GM18867 (cell line): ENCODE results near the gene LRFN3.
A peak's percentile ranks its signal among the peaks of the same experiment; 100 is the strongest.
"Not testable (repeated sequence)": the region's sequence is repeated elsewhere in the genome, so short reads cannot be mapped to it uniquely, and the experiment has no call there.

ENCODE experiments used
- ATAC-seq: cut with Tn5 transposase; IDR thresholded peaks from one replicate; pipeline ENCODE4 v1.9.1; 2021; ENCODE audit warnings: mild to moderate bottlenecking, moderate library complexity; ENCODE audit not compliant: unreplicated experiment

Gene LRFN3

DNA sequence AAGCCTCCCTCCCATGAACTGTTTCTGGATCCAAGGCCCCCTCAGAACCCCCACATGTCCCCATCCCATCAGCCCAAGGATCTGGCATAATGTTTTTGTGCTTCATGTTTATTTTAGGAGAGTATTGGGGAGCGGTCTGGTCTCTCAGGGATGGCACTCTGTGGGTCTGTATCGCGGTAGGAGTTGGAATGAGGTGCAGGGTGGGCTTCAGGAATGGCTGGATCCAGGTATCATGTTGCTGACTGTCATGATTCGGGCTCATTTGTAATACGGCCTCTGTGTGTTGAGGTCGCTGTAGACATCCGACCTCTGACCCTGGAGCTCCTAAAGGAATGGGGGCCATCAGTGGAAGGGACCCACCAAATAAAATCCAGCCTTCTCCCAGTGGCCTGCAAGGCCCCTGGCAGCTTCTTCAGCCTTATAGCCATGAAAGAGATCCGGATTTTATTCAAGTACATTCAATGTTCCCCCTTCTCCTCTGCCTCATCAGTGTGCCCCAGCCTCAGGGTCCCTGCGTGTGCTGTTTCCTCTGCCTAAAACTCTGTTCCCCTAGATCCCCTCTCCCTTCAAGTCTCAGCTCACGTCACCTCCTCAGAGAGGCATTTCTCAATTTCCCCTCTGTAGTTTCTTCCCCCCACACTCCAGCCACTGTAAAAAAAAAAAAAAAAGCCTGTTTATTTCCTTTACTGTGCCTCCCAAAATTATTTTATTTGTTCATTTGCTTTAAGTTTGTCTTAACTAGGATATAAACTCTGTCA, 31.7 kb upstream of the LRFN3 start:
- no peak for ATAC-seq

DNA sequence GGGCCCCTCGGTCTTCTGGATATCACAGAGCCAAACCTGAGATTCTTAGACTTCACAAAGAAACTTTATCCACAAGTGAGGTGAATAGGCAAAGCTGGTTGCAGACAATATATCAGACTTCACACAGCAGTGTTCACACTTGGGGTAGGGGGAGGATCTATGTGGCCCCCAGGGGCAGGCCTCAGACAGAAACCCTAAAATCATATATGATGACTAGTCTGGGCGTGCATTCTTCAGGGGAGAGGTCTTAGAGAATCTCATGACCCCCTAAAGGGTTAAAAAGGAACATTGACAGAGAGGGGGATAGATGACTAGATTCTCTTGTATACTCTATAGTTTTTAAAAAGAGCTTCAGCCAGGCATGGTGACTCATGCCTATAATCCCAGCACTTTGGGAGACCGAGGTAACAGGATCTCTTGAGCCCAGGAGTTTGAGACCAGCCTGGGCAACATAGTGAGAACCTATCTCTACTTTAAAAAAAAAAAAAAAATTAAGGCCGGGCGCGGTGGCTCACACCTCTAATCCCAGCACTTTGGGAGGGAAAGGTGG, 30.9 kb upstream of the LRFN3 start:
- no peak for ATAC-seq

DNA sequence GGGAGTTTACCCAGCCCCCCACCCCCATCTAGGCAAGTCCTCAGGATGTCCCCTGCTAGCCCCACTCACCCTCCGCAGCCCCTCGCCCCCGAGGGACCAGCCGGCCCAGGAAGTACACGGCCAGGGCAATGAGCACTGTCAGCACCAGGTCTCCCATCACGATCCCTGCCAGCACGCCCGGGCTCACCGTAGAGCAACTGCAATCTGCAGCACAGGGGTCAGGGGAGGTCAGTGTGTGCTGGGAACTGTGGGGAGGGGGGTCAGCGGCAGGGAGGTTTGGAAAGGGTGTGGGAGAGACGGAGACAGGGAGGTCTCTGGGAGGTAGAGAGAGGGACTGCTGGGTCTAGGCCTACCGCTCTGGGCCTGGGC, 28.8 kb upstream of the LRFN3 start:
- no peak for ATAC-seq

DNA sequence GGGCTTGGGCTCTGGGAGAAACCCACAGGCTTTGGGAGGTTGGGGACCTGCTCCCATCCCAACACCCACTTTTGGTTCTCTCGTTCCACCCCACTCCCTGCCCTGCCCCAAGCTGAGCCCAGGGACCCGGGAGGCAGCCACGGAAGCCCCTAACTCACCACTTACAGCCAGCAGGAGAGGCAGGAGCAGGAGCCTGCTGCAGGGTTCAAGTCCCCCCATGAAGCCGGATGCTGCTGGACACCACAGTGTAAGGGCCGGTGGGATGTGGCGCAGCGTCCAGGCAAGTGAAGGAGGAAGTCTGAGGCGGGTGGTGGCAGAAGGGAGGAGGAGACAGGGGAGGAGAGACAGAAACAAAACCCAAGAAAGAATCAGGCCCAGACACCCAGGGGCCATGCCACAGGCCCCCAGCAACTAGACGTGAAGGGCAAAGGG, 28.1 kb upstream of the LRFN3 start, which contains the start of gene TYROBP:
Gene TYROBP (minus strand): TSS at position 286 of the 432 bp plus-strand sequence. CDS start 67 bp downstream, at position 219.
- no peak for ATAC-seq

DNA sequence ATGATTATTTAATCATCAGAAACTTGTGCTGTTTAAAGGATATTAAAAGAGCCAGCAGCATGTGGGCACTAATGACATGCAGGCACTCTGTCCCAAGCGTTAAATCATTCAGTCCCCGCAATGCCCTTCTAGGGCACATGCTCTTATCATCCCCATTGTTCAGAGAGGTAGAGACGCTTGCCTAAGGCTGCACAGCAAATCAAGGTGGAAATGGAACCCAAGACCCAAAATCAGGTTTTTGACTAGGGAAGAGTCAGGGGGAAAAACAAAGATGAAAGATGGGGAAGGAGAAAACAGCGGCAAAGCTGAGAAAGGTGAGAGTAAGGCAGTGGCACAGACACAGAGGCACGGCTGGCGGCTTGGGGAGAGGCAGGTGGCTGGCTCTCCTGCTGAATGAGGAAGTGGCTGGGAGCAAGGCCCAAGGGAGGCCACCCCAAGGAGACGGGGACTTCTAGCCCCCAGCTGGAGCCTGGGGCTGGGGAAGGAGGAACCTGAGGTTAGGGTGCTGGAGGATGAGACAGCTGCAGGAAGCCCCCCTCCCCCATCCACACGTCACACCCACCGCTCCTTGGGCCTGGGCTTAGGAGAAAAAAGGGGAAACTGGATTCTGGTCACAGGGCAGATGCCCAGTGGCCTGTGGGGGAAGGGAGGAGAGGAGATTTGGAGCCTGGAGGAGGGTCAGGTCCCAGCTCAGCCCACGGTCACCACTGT, 27.0 kb upstream of the LRFN3 start:
- ATAC-seq: no peak

DNA sequence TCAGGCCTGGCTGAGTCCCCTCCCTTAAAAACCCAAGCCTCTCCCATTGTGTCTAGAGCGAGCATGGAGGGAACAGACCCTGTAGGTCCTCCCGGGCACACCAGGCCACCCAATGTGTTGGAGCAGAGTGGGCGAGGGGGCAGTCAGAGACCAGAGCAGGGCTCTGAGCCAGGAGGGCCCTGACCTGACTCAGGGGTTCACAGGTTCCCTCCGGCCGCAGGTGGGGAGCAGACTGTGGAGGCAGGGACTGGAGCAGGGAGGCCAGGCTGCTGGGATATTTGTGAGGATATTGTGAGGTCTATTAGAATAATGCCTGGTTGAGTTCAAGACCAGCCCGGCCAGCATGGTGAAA, 26.5 kb upstream of the LRFN3 start:
- no peak for ATAC-seq

DNA sequence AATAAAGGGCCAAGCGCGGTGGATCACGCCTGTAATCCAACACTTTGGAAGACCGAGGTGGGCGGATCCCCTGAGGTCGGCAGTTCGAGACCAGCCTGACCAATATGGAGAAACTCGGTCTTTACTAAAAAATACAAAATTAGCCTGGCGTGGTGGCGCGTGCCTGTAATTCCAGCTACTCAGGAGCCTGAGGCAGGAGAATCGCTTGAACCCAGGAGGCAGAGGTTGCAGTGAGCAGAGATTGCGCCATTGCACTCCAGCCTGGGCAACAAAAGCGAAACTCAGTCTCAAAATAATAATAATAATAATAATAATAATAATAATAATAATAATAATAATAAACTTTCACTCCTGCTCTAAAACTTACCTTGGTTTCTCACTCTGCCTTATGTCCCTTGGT, 25.8 kb upstream of the LRFN3 start:
- ATAC-seq: not testable (repeated sequence)

DNA sequence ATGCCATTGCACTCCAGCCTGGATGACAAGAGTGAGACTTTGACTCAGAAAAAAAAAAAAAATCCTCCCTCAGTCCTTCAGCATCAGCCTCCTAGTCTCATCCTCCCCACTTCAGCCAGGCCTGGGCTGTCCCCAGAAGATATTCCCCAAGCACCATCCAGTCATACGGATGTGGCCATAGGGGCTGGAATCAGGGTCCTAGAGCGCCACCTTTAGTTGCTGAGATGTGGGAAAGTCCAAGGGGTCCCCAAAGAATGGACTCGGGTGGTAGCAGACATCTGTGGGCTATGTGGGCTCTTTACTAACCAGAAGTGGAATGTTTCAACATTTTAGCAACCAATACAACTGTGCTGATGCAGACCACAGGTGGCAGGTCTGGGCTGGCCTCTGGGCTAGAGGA, 25.0 kb upstream of the LRFN3 start:
- ATAC-seq: no peak

DNA sequence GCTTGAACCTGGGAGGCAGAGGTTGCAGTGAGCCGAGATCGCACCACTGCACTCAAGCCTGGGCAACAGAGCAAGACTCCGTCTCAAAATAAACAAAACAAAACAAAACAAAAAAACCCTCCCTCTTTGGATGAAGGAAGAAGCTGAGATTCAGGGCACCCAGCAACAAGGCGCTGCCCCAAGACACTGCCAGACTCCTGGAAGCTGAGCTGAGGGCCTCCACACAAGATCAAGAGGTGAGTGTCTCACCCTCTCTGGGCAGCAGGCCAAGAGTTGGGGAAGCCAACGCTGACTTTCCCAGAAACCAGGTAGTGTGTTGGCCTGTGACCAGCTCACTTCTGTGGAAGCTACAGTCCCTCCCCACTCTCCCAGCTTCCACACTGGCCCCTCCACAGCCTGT, 24.4 kb upstream of the LRFN3 start:
- no peak for ATAC-seq

DNA sequence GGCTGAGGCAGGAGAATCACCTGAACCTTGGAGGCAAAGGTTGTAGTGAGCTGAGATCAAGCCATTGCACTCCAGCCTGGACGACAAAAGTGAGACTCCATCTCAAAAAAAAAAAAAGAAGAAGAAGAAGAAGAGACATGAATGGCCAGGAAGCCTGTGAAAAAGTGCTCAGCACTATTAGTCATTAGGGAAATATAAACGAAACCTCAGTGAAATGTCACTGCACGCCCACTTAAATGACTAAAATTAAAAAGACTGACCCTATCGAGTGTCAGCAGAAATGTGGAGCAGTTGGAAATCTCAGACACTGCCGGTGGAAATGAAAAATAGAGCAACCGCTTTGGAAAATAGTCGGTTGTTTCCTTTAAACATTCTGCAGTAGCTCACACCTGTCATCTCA, 22.6 kb upstream of the LRFN3 start:
- ATAC-seq: no peak

DNA sequence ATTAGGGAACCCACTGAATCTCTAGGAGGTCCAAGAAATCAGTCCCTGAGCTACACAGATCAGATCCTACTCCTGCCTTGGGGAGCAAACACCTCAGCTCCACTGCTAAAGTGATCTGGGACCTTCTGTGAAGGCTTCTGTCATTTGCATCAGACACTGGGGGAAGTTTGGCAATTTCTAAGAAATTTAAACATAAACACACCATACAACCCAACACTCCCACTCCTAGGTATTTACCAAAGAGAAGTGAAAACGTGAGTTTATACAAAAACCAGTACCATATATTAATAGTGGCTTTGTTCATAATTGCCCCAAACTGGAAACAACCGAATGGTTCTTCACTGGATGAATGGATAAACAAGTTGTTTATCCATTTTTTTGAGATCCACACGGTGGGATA, 20.7 kb upstream of the LRFN3 start:
- ATAC-seq: no peak

DNA sequence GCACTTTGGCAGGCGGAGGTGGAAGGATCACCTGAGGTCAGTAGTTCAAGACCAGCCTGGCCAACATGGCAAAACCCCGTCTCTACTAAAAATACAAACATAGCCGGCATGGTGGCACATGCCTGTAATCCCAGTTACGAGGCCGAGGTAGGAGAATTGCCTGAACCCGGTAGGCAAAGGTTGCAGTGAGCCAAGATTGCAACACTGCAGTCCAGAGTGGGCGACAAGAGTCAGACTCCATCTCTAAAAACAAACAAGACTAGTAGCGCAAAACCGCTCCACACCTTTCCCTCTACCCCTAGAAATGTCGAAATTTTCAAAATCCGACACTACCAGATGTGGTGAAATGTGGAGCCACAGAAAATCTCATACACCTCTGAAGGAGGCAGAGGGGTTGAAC, 16.9 kb upstream of the LRFN3 start:
- no peak for ATAC-seq

DNA sequence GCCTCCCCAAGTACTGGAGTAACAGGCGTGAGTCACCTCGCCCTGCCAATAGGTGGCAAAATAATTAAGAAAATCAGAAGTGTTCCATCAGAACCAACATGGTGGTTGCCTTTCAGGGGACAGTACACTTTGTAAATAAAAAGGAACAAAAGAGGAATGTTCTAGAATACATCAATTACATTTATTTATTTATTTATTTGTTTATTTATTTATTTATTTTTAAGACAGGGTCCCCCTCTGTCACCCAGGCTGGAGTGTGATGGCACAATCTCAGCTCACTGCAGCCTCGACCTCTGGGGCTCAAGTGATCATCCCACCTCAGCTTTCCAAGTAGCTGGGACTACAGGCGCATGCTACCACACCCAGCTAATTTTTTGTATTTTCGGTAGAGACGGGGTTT, 15.2 kb upstream of the LRFN3 start:
- ATAC-seq: no peak

DNA sequence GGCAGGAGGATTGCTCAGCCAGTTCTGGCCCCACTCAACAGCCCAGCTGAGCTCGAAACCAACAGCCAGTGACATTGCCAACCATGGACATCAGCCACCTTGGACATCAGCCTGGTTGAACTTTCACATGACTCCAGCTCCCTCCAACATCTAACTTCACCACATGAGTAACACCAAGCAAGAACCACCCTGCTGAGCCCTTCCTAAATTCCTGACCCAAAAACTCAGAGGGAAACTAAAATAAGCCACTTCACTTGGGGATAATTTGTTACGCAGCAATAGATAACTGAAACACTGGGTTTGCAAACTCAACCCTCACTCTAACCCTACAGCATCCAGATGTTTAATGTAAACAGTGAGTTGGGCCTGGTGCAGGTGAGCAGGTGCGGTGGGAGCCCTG, 10.7 kb upstream of the LRFN3 start:
- ATAC-seq: no peak

DNA sequence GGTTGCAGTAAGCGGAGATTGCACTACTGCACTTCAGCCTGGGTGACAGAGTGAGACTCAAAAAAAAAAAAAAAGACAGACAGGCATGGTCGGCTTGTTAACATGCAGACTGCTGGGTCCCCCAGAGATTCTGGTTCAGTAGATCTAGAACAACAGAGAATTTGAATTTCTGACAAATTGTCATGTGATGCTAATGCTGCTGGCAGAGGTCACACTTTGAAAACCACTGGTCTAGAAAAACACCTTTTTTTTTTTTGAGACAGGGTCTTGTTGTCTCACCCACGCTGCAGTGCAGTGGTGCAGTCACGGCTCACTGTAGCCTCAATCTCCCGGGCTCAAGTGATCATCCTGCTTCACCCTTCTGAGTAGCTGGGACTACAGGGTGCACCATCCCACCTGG, 7.7 kb upstream of the LRFN3 start:
- no peak for ATAC-seq

DNA sequence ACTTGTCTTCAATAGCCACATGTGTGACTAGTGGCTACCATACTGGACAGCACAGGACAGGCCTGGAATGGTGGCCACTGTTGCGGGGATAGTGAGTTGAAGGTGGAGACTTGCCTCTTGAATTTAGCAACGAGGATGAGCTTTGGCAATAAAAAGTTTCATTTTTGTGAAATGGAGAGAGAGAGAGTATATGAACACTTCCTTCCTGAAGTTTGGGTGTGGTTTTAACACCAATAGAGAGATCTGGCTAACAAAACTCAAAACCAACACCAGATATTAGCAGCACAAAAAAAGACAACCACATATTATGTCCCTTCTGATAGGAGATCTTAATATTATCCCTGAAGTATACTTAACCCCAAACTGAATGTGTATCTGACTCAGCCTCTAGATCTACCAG, 6.3 kb upstream of the LRFN3 start:
- no peak for ATAC-seq

DNA sequence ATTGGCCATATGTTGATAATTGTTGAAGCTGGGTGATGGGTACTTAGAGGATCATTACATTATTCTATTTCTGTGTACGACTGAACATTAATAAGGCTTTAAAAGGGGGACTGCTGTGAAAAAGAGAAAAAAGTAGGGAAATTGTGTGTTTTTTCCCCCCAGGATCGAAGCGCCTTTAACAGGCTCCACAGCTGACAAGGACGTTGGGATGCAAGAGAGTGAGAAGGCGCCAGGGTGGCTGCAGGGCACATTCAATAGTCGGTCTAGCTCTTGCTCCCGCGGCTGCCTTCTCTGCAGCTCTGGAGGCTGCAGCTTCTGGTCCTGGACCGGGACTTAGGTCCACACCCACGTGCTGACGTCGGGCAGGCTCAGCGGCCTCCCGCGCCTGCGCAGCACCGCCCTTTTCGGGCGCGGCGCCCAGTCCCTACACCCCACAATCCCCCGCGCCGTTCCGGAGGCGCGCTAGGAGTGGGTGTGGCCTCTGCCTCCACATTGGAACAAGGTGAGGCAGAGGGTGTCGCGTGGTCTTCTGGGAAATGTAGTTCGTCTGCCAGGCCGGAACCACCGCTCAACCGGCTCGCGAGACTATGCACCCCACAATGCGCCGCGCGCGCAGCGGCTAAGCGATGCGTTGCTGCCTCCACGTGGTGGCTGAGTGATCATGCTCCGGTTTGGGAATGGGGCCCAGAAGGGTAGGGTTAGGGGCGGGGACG, 4.9 kb upstream of the LRFN3 start:
- peak; percentile 88 for ATAC-seq

DNA sequence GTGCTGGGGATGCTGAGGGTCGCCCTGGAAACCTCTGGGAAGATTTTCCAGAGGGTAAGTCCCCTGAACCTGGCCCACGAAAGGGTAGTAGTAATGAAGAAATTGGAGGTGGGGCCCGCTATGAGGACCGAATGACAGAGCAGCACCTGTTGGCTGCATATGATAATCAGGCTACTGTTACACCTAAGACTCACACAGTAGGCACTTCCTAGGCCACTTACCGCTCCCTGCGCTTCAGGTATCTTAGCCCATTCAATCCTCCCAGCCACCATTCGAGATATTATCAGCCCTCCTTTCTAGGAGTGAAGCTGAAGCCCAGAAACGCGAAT, 4.3 kb upstream of the LRFN3 start:
- ATAC-seq: no peak

DNA sequence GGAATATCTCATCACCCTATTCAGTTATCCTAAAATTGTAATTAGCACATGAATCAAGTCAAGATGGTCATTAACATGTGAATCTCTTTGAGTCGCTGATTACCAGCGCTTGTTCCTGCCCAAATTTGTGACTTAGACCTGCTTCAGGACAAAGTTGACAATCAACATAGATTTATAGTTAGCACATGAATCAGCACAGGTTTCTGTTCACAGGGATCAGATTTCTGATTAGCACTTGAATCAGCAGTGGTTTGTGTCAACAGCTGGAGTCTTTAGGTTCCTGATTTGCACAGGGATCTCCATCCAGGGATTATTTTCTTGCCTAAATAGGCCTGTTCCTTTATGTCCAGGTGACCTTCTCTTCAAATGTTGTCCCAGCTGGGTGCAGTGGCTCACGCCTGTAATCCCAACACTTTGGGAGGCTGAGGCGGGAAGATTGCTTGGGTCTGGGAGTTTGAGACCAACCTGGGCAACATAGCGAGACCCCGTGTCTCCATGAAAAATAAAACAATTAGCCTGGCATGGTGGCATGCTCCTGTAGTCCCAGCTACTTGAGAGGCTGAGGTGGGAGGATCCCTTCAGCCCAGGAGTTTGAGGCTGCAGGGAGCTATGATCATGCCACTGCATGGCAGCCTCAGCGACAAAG, 3.8 kb upstream of the LRFN3 start:
- no peak for ATAC-seq

DNA sequence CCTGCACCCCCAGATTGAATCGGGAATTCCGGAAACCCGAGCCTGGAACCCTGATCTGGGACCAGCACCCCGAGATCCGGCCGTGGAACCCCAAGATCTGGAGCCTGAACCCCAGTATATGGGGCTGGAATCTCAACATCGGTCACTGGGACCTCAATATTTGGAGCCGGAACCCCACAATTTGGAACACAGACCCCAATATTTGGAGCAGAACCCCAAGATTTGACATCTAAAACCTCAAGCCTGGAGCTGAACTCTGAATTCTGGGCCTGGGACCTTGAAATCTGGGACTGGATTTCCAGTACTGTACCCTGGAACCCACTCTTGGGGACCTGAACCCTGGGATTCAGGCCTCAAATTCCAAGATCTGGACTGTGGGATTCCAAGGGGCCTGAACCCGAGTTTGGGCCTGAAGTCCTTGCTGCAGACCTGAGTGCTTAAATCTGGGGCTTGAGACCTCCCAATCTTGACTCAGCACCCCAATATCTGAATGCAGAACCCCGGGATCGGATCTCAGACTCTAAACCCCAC, 629 bp downstream of the LRFN3 start:
- no peak for ATAC-seq
